Esophagus (tissue), 2 donors: ENCODE data around the gene TPSAB1. TPM values are rescaled to one million over a fixed set of nuclear protein-coding genes. Genes with fewer than 3 reads are reported as not detected.
"Not testable (repeated sequence)": the region's sequence is repeated elsewhere in the genome, so short reads cannot be mapped to it uniquely, and the experiment has no call there.

ENCODE experiments used
- H3K27ac ChIP-seq, 2 donors: one replicate each; pipeline ENCODE4 v1.5.1; 2013; ENCODE audit warnings: low read depth in 2 of 2, mild to moderate bottlenecking in 2 of 2, inconsistent platforms in 1 of 2, low read length in 1 of 2, moderate library complexity in 1 of 2
- H3K27me3 ChIP-seq, 2 donors: one replicate each; pipeline ENCODE4 v1.6.1; 2013; ENCODE audit warnings: low read length in 2 of 2, control low read depth in 1 of 2, mild to moderate bottlenecking in 1 of 2; ENCODE audit not compliant: insufficient read depth in 2 of 2, control insufficient read depth in 1 of 2
- H3K36me3 ChIP-seq, 2 donors: one replicate each; pipeline ENCODE4 v1.6.1; 2013; ENCODE audit warnings: low read length in 1 of 2; ENCODE audit not compliant: control insufficient read depth in 2 of 2, insufficient read depth in 2 of 2
- H3K4me1 ChIP-seq, 2 donors: one replicate each; pipeline ENCODE4 v1.6.1; 2013; ENCODE audit warnings: low read length in 1 of 2; ENCODE audit not compliant: control insufficient read depth in 2 of 2, insufficient read depth in 2 of 2
- H3K4me3 ChIP-seq, 2 donors: one replicate each; pipeline ENCODE4 v1.5.1; 2013; ENCODE audit warnings: low read length in 2 of 2, mild to moderate bottlenecking in 2 of 2, low read depth in 1 of 2, moderate library complexity in 1 of 2
- H3K9me3 ChIP-seq, 2 donors: one replicate each; pipeline ENCODE4 v1.6.1; 2013; ENCODE audit warnings: mild to moderate bottlenecking in 2 of 2, low read depth in 1 of 2, low read length in 1 of 2, moderate library complexity in 1 of 2; ENCODE audit not compliant: control insufficient read depth in 2 of 2, insufficient read depth in 1 of 2
- WGBS, 2 donors: extraction: QIAGEN DNeasy Blood & Tissue Kit; methylation state at CpG; one replicate each; pipeline ENCODE4 v1.1.7; 2013; 5-methylcytosine and 5-hydroxymethylcytosine counted together
- polyA plus RNA-seq, 2 donors: library from polyadenylated mRNA; stranded (reverse); fragments of 200-250 nt; gene quantifications; one replicate each; pipeline ENCODE4 v1.2.3, GENCODE V29; 2013
- donor health status: healthy with polysubstance abuse.
- donor health status: Bipolar disorder and iron deficiency.

Gene TPSAB1
- polyA plus RNA-seq, 2 donors, result 2.8 to 33.0 TPM

- not testable (repeated sequence) for H3K9me3 ChIP-seq, H3K4me1 ChIP-seq, H3K36me3 ChIP-seq, H3K27ac ChIP-seq, H3K27me3 ChIP-seq, H3K4me3 ChIP-seq
- 61 to 68% methylated on average over 27 to 31 of the region's 32 CpGs for WGBS, 2 donors
Measured at GRCh38 chr16:1243907-1244850, 3.7 kb downstream of the TPSAB1 start.

- 63 to 65% methylated on average over 11 to 12 of the region's 12 CpGs for WGBS, 2 donors
- no peaks in the 10 kb centered on the region for H3K4me1 ChIP-seq
- H3K27me3 ChIP-seq, result no peaks in the 10 kb centered on the region
- H3K4me3 ChIP-seq, result no peak overlapping the region
- H3K36me3 ChIP-seq, result no peaks in the 10 kb centered on the region
- H3K27ac ChIP-seq, result no peak overlapping the region
- H3K9me3 ChIP-seq, result no peaks in the 10 kb centered on the region
Measured at GRCh38 chr16:1244881-1245280, 4.4 kb downstream of the TPSAB1 start.

- WGBS, 2 donors, result 44 to 45% methylated on average over 22 of the region's 22 CpGs
- Histone ChIP-seq H3K4me1 (no peaks in the 10 kb centered on the region), H3K36me3 (no peaks in the 10 kb centered on the region), H3K4me3 (no peak overlapping the region), H3K27ac (no peak overlapping the region), H3K27me3 (no peaks in the 10 kb centered on the region), H3K9me3 (no peaks in the 10 kb centered on the region)
Measured at GRCh38 chr16:1245452-1246020, 5.0 kb downstream of the TPSAB1 start.

- WGBS, 2 donors, result 76 to 84% methylated on average over 13 to 14 of the region's 14 CpGs
- not testable (repeated sequence) for H3K4me3 ChIP-seq, H3K4me1 ChIP-seq, H3K27ac ChIP-seq, H3K9me3 ChIP-seq, H3K36me3 ChIP-seq, H3K27me3 ChIP-seq
Measured at GRCh38 chr16:1247903-1248537, 7.5 kb downstream of the TPSAB1 start.

- not testable (repeated sequence) for H3K27ac ChIP-seq, H3K9me3 ChIP-seq, H3K36me3 ChIP-seq, H3K4me3 ChIP-seq, H3K27me3 ChIP-seq, H3K4me1 ChIP-seq
- 69 to 85% methylated on average over 3 to 6 of the region's 43 CpGs for whole genome bisulfite sequencing, 2 donors
Measured at GRCh38 chr16:1249031-1249755, 8.7 kb downstream of the TPSAB1 start.

- H3K36me3 ChIP-seq, H3K27me3 ChIP-seq, H3K9me3 ChIP-seq, H3K4me1 ChIP-seq, H3K27ac ChIP-seq, H3K4me3 ChIP-seq: not testable (repeated sequence)
- WGBS, 2 donors, result no CpG with 5 or more reads among the region's 47 CpGs
Measured at GRCh38 chr16:1253701-1254364, 13.3 kb downstream of the TPSAB1 start.

- H3K36me3 ChIP-seq, H3K27me3 ChIP-seq, H3K4me3 ChIP-seq, H3K4me1 ChIP-seq, H3K27ac ChIP-seq, H3K9me3 ChIP-seq: not testable (repeated sequence)
- WGBS, 2 donors, result 86% methylated on average over 3 of the region's 3 CpGs
Measured at GRCh38 chr16:1254821-1255220, 14.3 kb downstream of the TPSAB1 start.

- H3K4me3 ChIP-seq, H3K9me3 ChIP-seq, H3K27ac ChIP-seq, H3K36me3 ChIP-seq, H3K4me1 ChIP-seq, H3K27me3 ChIP-seq: not testable (repeated sequence)
- WGBS, 2 donors, result 51 to 56% methylated on average over 19 to 26 of the region's 26 CpGs
Measured at GRCh38 chr16:1255276-1256122, 15.0 kb downstream of the TPSAB1 start, which contains the start of gene TPSD1. TSS of gene TPSD1 (plus strand) at chr16:1256069. CDS start at chr16:1256281, 212 bp downstream.
